HepG2 (cell line): ENCODE results near the gene ZSCAN26. TPM values are rescaled to one million over a fixed set of nuclear protein-coding genes. Genes with fewer than 3 reads are reported as not detected.

Source experiments
- FOXO1 ChIP-seq: sonication (generic); formaldehyde crosslinking; IDR thresholded peaks from 2 replicates; pipeline ENCODE4 v1.4.0; 2020; ENCODE audit warnings: missing genetic modification reagents
- GATAD1 ChIP-seq: IDR thresholded peaks from 2 replicates; pipeline ENCODE4 v1.6.1; 2016; ENCODE audit warnings: missing genetic modification reagents, missing compliant biosample characterization
- GPN1 ChIP-seq: sonication (generic); formaldehyde crosslinking; IDR thresholded peaks from 2 replicates; pipeline ENCODE4 v1.5.1; 2020; ENCODE audit warnings: missing genetic modification reagents, borderline replicate concordance
- KDM5A ChIP-seq: fragments of 200-600 bp; sonication (generic); IDR thresholded peaks from 2 replicates; pipeline ENCODE4 v1.7.0; 2018; ENCODE audit warnings: antibody characterized with exemption, mild to moderate bottlenecking, low read length, borderline replicate concordance
- MAFG ChIP-seq: sonication (generic); formaldehyde crosslinking; IDR thresholded peaks from 2 replicates; pipeline ENCODE4 v1.5.1; 2020; ENCODE audit warnings: mild to moderate bottlenecking, missing genetic modification reagents
- NAIF1 ChIP-seq: sonication (generic); formaldehyde crosslinking; IDR thresholded peaks from 2 replicates; pipeline ENCODE4 v1.5.0; 2020; ENCODE audit warnings: mild to moderate bottlenecking, missing genetic modification reagents, borderline replicate concordance
- NFRKB ChIP-seq: fragments of 450-650 bp; IDR thresholded peaks from 2 replicates; pipeline ENCODE4 v1.6.1; 2017
- NR2F6 ChIP-seq, 2 experiments: IDR thresholded peaks; 2 replicates each; pipeline ENCODE4 v1.6.1; 2016; ENCODE audit warnings: antibody characterized with exemption in 1 of 2, mild to moderate bottlenecking in 1 of 2
- PHB2 ChIP-seq: fragments of 450-650 bp; IDR thresholded peaks from 2 replicates; pipeline ENCODE4 v1.6.1; 2018; ENCODE audit not compliant: partially characterized antibody
- SIN3A ChIP-seq: IDR thresholded peaks from 2 replicates; pipeline ENCODE4 v1.6.1; 2011; ENCODE audit warnings: low read depth, mild to moderate bottlenecking, control low read depth, low read length, borderline replicate concordance
- STAT5B ChIP-seq: sonication (generic); formaldehyde crosslinking; IDR thresholded peaks from 2 replicates; pipeline ENCODE4 v1.4.0; 2020; ENCODE audit warnings: missing genetic modification reagents
- TFAP4 ChIP-seq: sonication (generic); IDR thresholded peaks from 2 replicates; pipeline ENCODE4 v1.6.1; 2016; ENCODE audit warnings: low read depth, borderline replicate concordance
- TRIM24 ChIP-seq: sonication (generic); formaldehyde crosslinking; IDR thresholded peaks from 2 replicates; pipeline ENCODE4 v1.8.0; 2022; ENCODE audit warnings: mild to moderate bottlenecking, missing genetic modification reagents
- ZFP62 ChIP-seq: sonication (generic); formaldehyde crosslinking; IDR thresholded peaks from 2 replicates; pipeline ENCODE4 v1.4.0; 2020; ENCODE audit warnings: missing genetic modification reagents
- ZNF33B ChIP-seq: sonication (generic); formaldehyde crosslinking; IDR thresholded peaks from 2 replicates; pipeline ENCODE4 v1.5.1; 2020; ENCODE audit warnings: mild to moderate bottlenecking, missing genetic modification reagents
- ZNF383 ChIP-seq: sonication (generic); formaldehyde crosslinking; IDR thresholded peaks from 2 replicates; pipeline ENCODE4 v1.4.0; 2020; ENCODE audit warnings: missing genetic modification reagents, mild to moderate bottlenecking, borderline replicate concordance
- ZNF614 ChIP-seq: IDR thresholded peaks from 2 replicates; pipeline ENCODE4 v1.6.1; 2018; ENCODE audit warnings: missing biosample characterization, missing genetic modification reagents, inconsistent platforms, borderline replicate concordance
- ZNF670 ChIP-seq: sonication (generic); formaldehyde crosslinking; IDR thresholded peaks from 2 replicates; pipeline ENCODE4 v1.8.0; 2022; ENCODE audit warnings: mild to moderate bottlenecking, missing genetic modification reagents, borderline replicate concordance
- ZSCAN12 ChIP-seq: sonication (generic); formaldehyde crosslinking; IDR thresholded peaks from 2 replicates; pipeline ENCODE4 v1.9.0; 2021; ENCODE audit warnings: mild to moderate bottlenecking, missing genetic modification reagents
- polyA plus RNA-seq, 8 experiments: library from polyadenylated mRNA; depleted of rRNA in 3 of 8; stranded (reverse) in 7 of 8; unstranded in 1 of 8; fragments of >200 nt; fragmentation: Illumina TruSeq in 4 of 8; extraction: Trizol in 4 of 8; gene quantifications; 2 replicates each; pipeline versions ENCODE4 v1.2.1 to v1.2.3, GENCODE V29; 2011 to 2016; ENCODE audit warnings: low read depth in 4 of 8, missing spikeins in 1 of 8, mixed read lengths in 1 of 8; ENCODE audit not compliant: insufficient read depth in 1 of 8
- total RNA-seq, 5 experiments: library from RNA; depleted of rRNA; stranded (reverse); fragments of >200 nt; fragmentation: Illumina TruSeq; extraction: Trizol; gene quantifications; 2 replicates each; pipeline ENCODE4 v1.2.3, GENCODE V29; 2016; ENCODE audit warnings: low read depth in 1 of 5
- TF ChIP-seq, protein P1 (sequence below): sonication (generic); formaldehyde crosslinking; conservative IDR thresholded peaks from 2 replicates; pipeline ENCODE4 v1.4.0; 2020; ENCODE audit warnings: missing genetic modification reagents
- TF ChIP-seq, protein P2 (sequence below): sonication (generic); formaldehyde crosslinking; IDR thresholded peaks from 2 replicates; pipeline ENCODE4 v1.9.0; 2021; ENCODE audit warnings: missing genetic modification reagents, mild to moderate bottlenecking, borderline replicate concordance
- TF ChIP-seq, protein P3 (sequence below): sonication (generic); formaldehyde crosslinking; IDR thresholded peaks from 2 replicates; pipeline ENCODE4 v1.5.1; 2020; ENCODE audit warnings: mild to moderate bottlenecking, missing genetic modification reagents, borderline replicate concordance

The ZSCAN26 gene
- total and polyA plus RNA-seq, 2 of the 13 experiments (the other 11 are each of a cell fraction or from before 2014, with no cell fraction given): 12.0 to 15.6 TPM

GRCh38 chr6:28266962-28267694 is at the start of gene ZSCAN26 (continued):
- peak; percentile 78; the same call in 1 of the 2 replicates for TF ChIP-seq TFAP4
- peak; percentile 89 for TF ChIP-seq ZNF614
- TF ChIP-seq NR2F6 (IDR thresholded peaks at IDR 0.05): no peak
- TF ChIP-seq NR2F6 (CRISPR knock-in tag; IDR thresholded peaks at IDR 0.05): peak; percentile 29; the same call in 1 of the 2 replicates
- TF ChIP-seq ZSCAN12 (CRISPR knock-in tag): 0 out of 2 replicates have a peak, but pooled peaks have one; percentile 57
- no peak for TF ChIP-seq NFRKB
- TF ChIP-seq ZNF670 (CRISPR knock-in tag): peak; percentile 89; the same call in 1 of the 2 replicates
- TF ChIP-seq, protein P1, sequence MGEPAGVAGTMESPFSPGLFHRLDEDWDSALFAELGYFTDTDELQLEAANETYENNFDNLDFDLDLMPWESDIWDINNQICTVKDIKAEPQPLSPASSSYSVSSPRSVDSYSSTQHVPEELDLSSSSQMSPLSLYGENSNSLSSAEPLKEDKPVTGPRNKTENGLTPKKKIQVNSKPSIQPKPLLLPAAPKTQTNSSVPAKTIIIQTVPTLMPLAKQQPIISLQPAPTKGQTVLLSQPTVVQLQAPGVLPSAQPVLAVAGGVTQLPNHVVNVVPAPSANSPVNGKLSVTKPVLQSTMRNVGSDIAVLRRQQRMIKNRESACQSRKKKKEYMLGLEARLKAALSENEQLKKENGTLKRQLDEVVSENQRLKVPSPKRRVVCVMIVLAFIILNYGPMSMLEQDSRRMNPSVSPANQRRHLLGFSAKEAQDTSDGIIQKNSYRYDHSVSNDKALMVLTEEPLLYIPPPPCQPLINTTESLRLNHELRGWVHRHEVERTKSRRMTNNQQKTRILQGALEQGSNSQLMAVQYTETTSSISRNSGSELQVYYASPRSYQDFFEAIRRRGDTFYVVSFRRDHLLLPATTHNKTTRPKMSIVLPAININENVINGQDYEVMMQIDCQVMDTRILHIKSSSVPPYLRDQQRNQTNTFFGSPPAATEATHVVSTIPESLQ (CRISPR knock-in tag): 0 out of 2 replicates have a peak, but pooled peaks have one; percentile 82
- TF ChIP-seq TRIM24 (CRISPR knock-in tag): no peak
- TF ChIP-seq SIN3A: peak; percentile 89; the same call in 1 of the 2 replicates
- peak; percentile 69; the same call in 1 of the 2 replicates for TF ChIP-seq FOXO1 (CRISPR knock-in tag)
- TF ChIP-seq ZNF383: 0 out of 2 replicates have a peak, but pooled peaks have one; percentile 59
- no peak for TF ChIP-seq ZFP62
- TF ChIP-seq MAFG: no peak
- TF ChIP-seq, protein P2, sequence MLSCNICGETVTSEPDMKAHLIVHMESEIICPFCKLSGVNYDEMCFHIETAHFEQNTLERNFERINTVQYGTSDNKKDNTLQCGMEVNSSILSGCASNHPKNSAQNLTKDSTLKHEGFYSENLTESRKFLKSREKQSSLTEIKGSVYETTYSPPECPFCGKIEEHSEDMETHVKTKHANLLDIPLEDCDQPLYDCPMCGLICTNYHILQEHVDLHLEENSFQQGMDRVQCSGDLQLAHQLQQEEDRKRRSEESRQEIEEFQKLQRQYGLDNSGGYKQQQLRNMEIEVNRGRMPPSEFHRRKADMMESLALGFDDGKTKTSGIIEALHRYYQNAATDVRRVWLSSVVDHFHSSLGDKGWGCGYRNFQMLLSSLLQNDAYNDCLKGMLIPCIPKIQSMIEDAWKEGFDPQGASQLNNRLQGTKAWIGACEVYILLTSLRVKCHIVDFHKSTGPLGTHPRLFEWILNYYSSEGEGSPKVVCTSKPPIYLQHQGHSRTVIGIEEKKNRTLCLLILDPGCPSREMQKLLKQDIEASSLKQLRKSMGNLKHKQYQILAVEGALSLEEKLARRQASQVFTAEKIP (CRISPR knock-in tag): no peak
- peak; percentile 94; the same call in 1 of the 2 replicates for TF ChIP-seq ZNF33B (CRISPR knock-in tag)
- TF ChIP-seq PHB2: no peak
- peak; percentile 78; the same call in 1 of the 2 replicates for TF ChIP-seq STAT5B (CRISPR knock-in tag)
- TF ChIP-seq NAIF1 (CRISPR knock-in tag): peak; percentile 19; the same call in 1 of the 2 replicates
- TF ChIP-seq, protein P3, sequence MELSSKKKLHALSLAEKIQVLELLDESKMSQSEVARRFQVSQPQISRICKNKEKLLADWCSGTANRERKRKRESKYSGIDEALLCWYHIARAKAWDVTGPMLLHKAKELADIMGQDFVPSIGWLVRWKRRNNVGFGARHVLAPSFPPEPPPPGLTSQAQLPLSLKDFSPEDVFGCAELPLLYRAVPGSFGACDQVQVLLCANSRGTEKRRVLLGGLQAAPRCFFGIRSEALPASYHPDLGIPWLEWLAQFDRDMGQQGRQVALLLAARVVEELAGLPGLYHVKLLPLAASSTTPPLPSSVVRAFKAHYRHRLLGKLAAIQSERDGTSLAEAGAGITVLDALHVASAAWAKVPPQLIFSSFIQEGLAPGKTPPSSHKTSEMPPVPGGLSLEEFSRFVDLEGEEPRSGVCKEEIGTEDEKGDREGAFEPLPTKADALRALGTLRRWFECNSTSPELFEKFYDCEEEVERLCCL (CRISPR knock-in tag): peak; percentile 75; the same call in 1 of the 2 replicates
- peak; percentile 94 for TF ChIP-seq KDM5A
- TF ChIP-seq GPN1 (CRISPR knock-in tag): 0 out of 2 replicates have a peak, but pooled peaks have one; percentile 66
- TF ChIP-seq GATAD1 (CRISPR knock-in tag): peak; percentile 91
